Effector memory CD8-positive, alpha-beta T cell (primary cell): ENCODE measurements around the gene GPR132.
"Not testable (repeated sequence)": the region's sequence is repeated elsewhere in the genome, so short reads cannot be mapped to it uniquely, and the experiment has no call there.

Source experiments
- ATAC-seq: fragments of 150-1000 bp; cut with Tn5 transposase; replicated peaks from 2 replicates; pipeline ENCODE4 v1.10.0; 2021; ENCODE audit warnings: mild to moderate bottlenecking, moderate library complexity
- DNase-seq, 3 experiments: peaks; one replicate each; pipeline ENCODE4 v3.0.0; 2021
- H3K27ac Mint-ChIP-seq, 2 donors: one replicate each; pipeline ENCODE4 v1.8.0; 2022; ENCODE audit warnings: mild to moderate bottlenecking in 2 of 2, mixed read lengths in 2 of 2, moderate library complexity in 2 of 2
- H3K27me3 Mint-ChIP-seq, 2 donors: one replicate each; pipeline ENCODE4 v1.8.0; 2022; ENCODE audit warnings: mixed read lengths in 2 of 2
- H3K36me3 Mint-ChIP-seq: one replicate; pipeline ENCODE4 v1.8.0; 2022; ENCODE audit warnings: mild to moderate bottlenecking, moderate library complexity, mixed read lengths; ENCODE audit not compliant: insufficient read depth
- H3K4me1 Mint-ChIP-seq, 2 donors: one replicate each; pipeline ENCODE4 v1.8.0; 2022; ENCODE audit warnings: low read depth in 2 of 2, mixed read lengths in 2 of 2
- H3K4me3 Mint-ChIP-seq, 2 donors: one replicate each; pipeline ENCODE4 v1.8.0; 2022; ENCODE audit warnings: mild to moderate bottlenecking in 2 of 2, mixed read lengths in 2 of 2, moderate library complexity in 2 of 2
- H3K9me3 Mint-ChIP-seq, 2 donors: one replicate each; pipeline ENCODE4 v1.8.0; 2022; ENCODE audit warnings: mixed read lengths in 2 of 2

Gene GPR132

GRCh38 chr14:105045710-105046326 lies 19.4 kb downstream of the GPR132 start:
- peak overlapping the region in 1 of 2 donors; percentile 28 for H3K27ac Mint-ChIP-seq
- DNase-seq (peak; percentile 95), ATAC-seq (peak; percentile 93)
- peaks cover 0 to 16% of the 10 kb centered on the region in 2 donors for H3K27me3 Mint-ChIP-seq
- peaks cover 37% of the 10 kb centered on the region for H3K36me3 Mint-ChIP-seq
- H3K4me3 Mint-ChIP-seq, result peak overlapping the region in 1 of 2 donors; percentile 8
- H3K4me1 Mint-ChIP-seq, result peaks cover 9 to 13% of the 10 kb centered on the region in 2 donors
- H3K9me3 Mint-ChIP-seq, result no peaks in the 10 kb centered on the region

- H3K4me3 Mint-ChIP-seq, result no peak overlapping the region
- peaks cover 9 to 13% of the 10 kb centered on the region in 2 donors for H3K4me1 Mint-ChIP-seq
- H3K27me3 Mint-ChIP-seq, result peaks cover 0 to 16% of the 10 kb centered on the region in 2 donors
- no peak overlapping the region for H3K27ac Mint-ChIP-seq
- DNase-seq, result no peak
- ATAC-seq, result no peak
- peaks cover 23% of the 10 kb centered on the region for H3K36me3 Mint-ChIP-seq
- no peaks in the 10 kb centered on the region for H3K9me3 Mint-ChIP-seq
These were observed 21.6 kb downstream of the GPR132 start for GRCh38 chr14:105043641-105044040.

- H3K4me3 Mint-ChIP-seq, result no peak overlapping the region
- no peak for ATAC-seq
- peaks cover 15% of the 10 kb centered on the region for H3K36me3 Mint-ChIP-seq
These were observed 22.4 kb downstream of the GPR132 start for GRCh38 chr14:105042813-105043212.

GRCh38 chr14:105041841-105042765 lies 23.1 kb downstream of the GPR132 start:
- Mint-ChIP-seq H3K27me3 (peaks cover 0 to 16% of the 10 kb centered on the region in 2 donors), H3K27ac (no peak overlapping the region), H3K9me3 (no peaks in the 10 kb centered on the region), H3K4me3 (no peak overlapping the region), H3K4me1 (peaks cover 9 to 13% of the 10 kb centered on the region in 2 donors), H3K36me3 (peaks cover 9% of the 10 kb centered on the region)
- DNase-seq, result no peak
- no peak for ATAC-seq

More at GRCh38 chr14:105042813-105043212, 22.4 kb downstream of the GPR132 start:
- DNase-seq, result no peak
- H3K27ac Mint-ChIP-seq, result peak overlapping the region in 1 of 2 donors; percentile 41
- H3K27me3 Mint-ChIP-seq, result peaks cover 0 to 16% of the 10 kb centered on the region in 2 donors
- peaks cover 9 to 13% of the 10 kb centered on the region in 2 donors for H3K4me1 Mint-ChIP-seq
- H3K9me3 Mint-ChIP-seq, result no peaks in the 10 kb centered on the region

- no peak overlapping the region for H3K27ac Mint-ChIP-seq
These were observed 25.6 kb downstream of the GPR132 start for GRCh38 chr14:105039458-105040205.

GRCh38 chr14:105035616-105036015 lies 29.6 kb downstream of the GPR132 start:
- not testable (repeated sequence) for H3K9me3 Mint-ChIP-seq, H3K4me3 Mint-ChIP-seq, H3K27me3 Mint-ChIP-seq, H3K27ac Mint-ChIP-seq, H3K36me3 Mint-ChIP-seq, ATAC-seq, DNase-seq
- peaks cover 10 to 17% of the 10 kb centered on the region in 2 donors for H3K4me1 Mint-ChIP-seq

More at GRCh38 chr14:105039458-105040205, 25.6 kb downstream of the GPR132 start:
- DNase-seq, result no peak
- ATAC-seq, result no peak
- Mint-ChIP-seq H3K9me3 (no peaks in the 10 kb centered on the region), H3K4me1 (peaks cover 1 to 2% of the 10 kb centered on the region in 2 donors), H3K4me3 (no peak overlapping the region), H3K36me3 (peaks cover 6% of the 10 kb centered on the region), H3K27me3 (peaks cover 0 to 11% of the 10 kb centered on the region in 2 donors)

- peak overlapping the region; percentile 89 to 90 for H3K4me3 Mint-ChIP-seq
- no peaks in the 10 kb centered on the region for H3K27me3 Mint-ChIP-seq
- no peaks in the 10 kb centered on the region for H3K9me3 Mint-ChIP-seq
- H3K27ac Mint-ChIP-seq, result peak overlapping the region; percentile 94 to 97
- DNase-seq (no peak), ATAC-seq (no peak)
- H3K4me1 Mint-ChIP-seq, result peaks cover 10 to 17% of the 10 kb centered on the region in 2 donors
- H3K36me3 Mint-ChIP-seq, result peaks cover 5% of the 10 kb centered on the region
These were observed 30.8 kb downstream of the GPR132 start for GRCh38 chr14:105034315-105035039.

- H3K9me3 Mint-ChIP-seq, H3K36me3 Mint-ChIP-seq, H3K27me3 Mint-ChIP-seq, DNase-seq: not testable (repeated sequence)
- ATAC-seq, result peak; percentile 21
- H3K4me1 Mint-ChIP-seq, result peaks cover 10 to 17% of the 10 kb centered on the region in 2 donors
- H3K27ac Mint-ChIP-seq, result peak overlapping the region; percentile 94 to 97
- peak overlapping the region; percentile 89 to 90 for H3K4me3 Mint-ChIP-seq
These were observed 31.8 kb downstream of the GPR132 start for GRCh38 chr14:105033412-105033900.

- not testable (repeated sequence) for H3K9me3 Mint-ChIP-seq
These were observed 32.8 kb downstream of the GPR132 start for GRCh38 chr14:105032451-105032901.

GRCh38 chr14:105030836-105031396 lies 34.3 kb downstream of the GPR132 start:
- DNase-seq (no peak), ATAC-seq (no peak)
- Mint-ChIP-seq H3K27ac (no peak overlapping the region), H3K27me3 (no peaks in the 10 kb centered on the region), H3K4me1 (peaks cover 17 to 27% of the 10 kb centered on the region in 2 donors), H3K9me3 (no peaks in the 10 kb centered on the region), H3K4me3 (no peak overlapping the region), H3K36me3 (peaks cover 3% of the 10 kb centered on the region)

More at GRCh38 chr14:105032451-105032901, 32.8 kb downstream of the GPR132 start:
- not testable (repeated sequence) for DNase-seq, ATAC-seq, H3K36me3 Mint-ChIP-seq, H3K27me3 Mint-ChIP-seq
- Mint-ChIP-seq H3K4me3 (peak overlapping the region; percentile 89 to 90), H3K27ac (peak overlapping the region; percentile 94 to 97), H3K4me1 (peaks cover 10 to 17% of the 10 kb centered on the region in 2 donors)

- no peaks in the 10 kb centered on the region for H3K27me3 Mint-ChIP-seq
- H3K4me1 Mint-ChIP-seq, result peaks cover 20 to 28% of the 10 kb centered on the region in 2 donors
- peaks cover 4% of the 10 kb centered on the region for H3K36me3 Mint-ChIP-seq
- peak overlapping the region in 1 of 2 donors; percentile 29 for H3K27ac Mint-ChIP-seq
- no peaks in the 10 kb centered on the region for H3K9me3 Mint-ChIP-seq
- H3K4me3 Mint-ChIP-seq, result no peak overlapping the region
- no peak for ATAC-seq
- DNase-seq, result no peak
These were observed 35.0 kb downstream of the GPR132 start for GRCh38 chr14:105030194-105030593.

GRCh38 chr14:105029402-105029801 lies 35.8 kb downstream of the GPR132 start:
- Mint-ChIP-seq H3K9me3 (no peaks in the 10 kb centered on the region), H3K4me3 (no peak overlapping the region), H3K4me1 (peaks cover 24 to 33% of the 10 kb centered on the region in 2 donors), H3K27ac (no peak overlapping the region), H3K27me3 (no peaks in the 10 kb centered on the region), H3K36me3 (peaks cover 9% of the 10 kb centered on the region)
- DNase-seq, result no peak
- no peak for ATAC-seq
